PC-9 (cell line): ENCODE measurements around the gene ASTN2.

ENCODE experiments used
- CTCF ChIP-seq: fragments of 200-600 bp; sonication (generic); conservative IDR thresholded peaks from 2 replicates; pipeline ENCODE4 v1.6.1; 2017; ENCODE audit warnings: mixed run types, antibody characterized with exemption, mild to moderate bottlenecking, moderate library complexity
- EZH2 ChIP-seq: fragments of 200-600 bp; sonication (generic); IDR thresholded peaks from 2 replicates; pipeline ENCODE4 v1.8.0; 2017; ENCODE audit warnings: antibody characterized with exemption, low read depth

GRCh38 chr9:116686135-116686534, 728.7 kb downstream of the ASTN2 start:
- TF ChIP-seq CTCF, result no peak
- no peak for TF ChIP-seq EZH2
